ENCODE data around the gene FAM72C.
"Not testable (repeated sequence)": the region's sequence is repeated elsewhere in the genome, so short reads cannot be mapped to it uniquely, and the experiment has no call there.

The FAM72C gene

GRCh38 chr1:143971924-143972700, at the start of gene FAM72C:
FAM72C (minus strand) TSS chr1:143971986; CDS start chr1:143971141, 845 bp downstream.
- not testable (repeated sequence) for DNase-seq

- not testable (repeated sequence) for DNase-seq
These were observed 48.4 kb upstream of the FAM72C start for GRCh38 chr1:144020001-144020738.

GRCh38 chr1:144019101-144019500, 47.3 kb upstream of the FAM72C start:
- DNase-seq: not testable (repeated sequence)

- DNase-seq: not testable (repeated sequence)
These were observed 43.6 kb upstream of the FAM72C start for GRCh38 chr1:144015180-144015966.

GRCh38 chr1:144014528-144014927, 42.7 kb upstream of the FAM72C start:
- DNase-seq: not testable (repeated sequence)

- not testable (repeated sequence) for DNase-seq
These were observed 42.3 kb upstream of the FAM72C start for GRCh38 chr1:144014121-144014520.

GRCh38 chr1:144012168-144012733, 40.5 kb upstream of the FAM72C start:
- not testable (repeated sequence) for DNase-seq

GRCh38 chr1:144009410-144009809, 37.6 kb upstream of the FAM72C start:
- DNase-seq: not testable (repeated sequence)

- DNase-seq: not testable (repeated sequence)
These were observed 32.5 kb upstream of the FAM72C start for GRCh38 chr1:144004259-144004658.

- not testable (repeated sequence) for DNase-seq
These were observed 31.7 kb upstream of the FAM72C start for GRCh38 chr1:144003306-144004029.

- DNase-seq: not testable (repeated sequence)
These were observed 30.5 kb upstream of the FAM72C start for GRCh38 chr1:144002141-144002881.

GRCh38 chr1:144001077-144001476, 29.3 kb upstream of the FAM72C start:
- not testable (repeated sequence) for DNase-seq

GRCh38 chr1:143996020-143996419, 24.2 kb upstream of the FAM72C start:
- not testable (repeated sequence) for DNase-seq

- not testable (repeated sequence) for DNase-seq
These were observed 21.6 kb upstream of the FAM72C start for GRCh38 chr1:143993301-143993907.

- DNase-seq: not testable (repeated sequence)
These were observed 18.9 kb upstream of the FAM72C start for GRCh38 chr1:143990699-143991098.

- DNase-seq: not testable (repeated sequence)
These were observed 17.9 kb upstream of the FAM72C start for GRCh38 chr1:143989719-143990118.

- DNase-seq: not testable (repeated sequence)
These were observed 17.6 kb upstream of the FAM72C start for GRCh38 chr1:143989427-143989712.

- DNase-seq: not testable (repeated sequence)
These were observed 17.0 kb upstream of the FAM72C start for GRCh38 chr1:143988602-143989426.

- DNase-seq: not testable (repeated sequence)
These were observed 16.1 kb upstream of the FAM72C start for GRCh38 chr1:143987868-143988267.
